HG03520 (cell line): Measurements from ENCODE around the gene ISYNA1.

Source experiments
- ATAC-seq: cut with Tn5 transposase; IDR thresholded peaks from one replicate; pipeline ENCODE4 v1.9.1; 2021; ENCODE audit warnings: mild to moderate bottlenecking, moderate library complexity; ENCODE audit not compliant: unreplicated experiment

The ISYNA1 gene

DNA sequence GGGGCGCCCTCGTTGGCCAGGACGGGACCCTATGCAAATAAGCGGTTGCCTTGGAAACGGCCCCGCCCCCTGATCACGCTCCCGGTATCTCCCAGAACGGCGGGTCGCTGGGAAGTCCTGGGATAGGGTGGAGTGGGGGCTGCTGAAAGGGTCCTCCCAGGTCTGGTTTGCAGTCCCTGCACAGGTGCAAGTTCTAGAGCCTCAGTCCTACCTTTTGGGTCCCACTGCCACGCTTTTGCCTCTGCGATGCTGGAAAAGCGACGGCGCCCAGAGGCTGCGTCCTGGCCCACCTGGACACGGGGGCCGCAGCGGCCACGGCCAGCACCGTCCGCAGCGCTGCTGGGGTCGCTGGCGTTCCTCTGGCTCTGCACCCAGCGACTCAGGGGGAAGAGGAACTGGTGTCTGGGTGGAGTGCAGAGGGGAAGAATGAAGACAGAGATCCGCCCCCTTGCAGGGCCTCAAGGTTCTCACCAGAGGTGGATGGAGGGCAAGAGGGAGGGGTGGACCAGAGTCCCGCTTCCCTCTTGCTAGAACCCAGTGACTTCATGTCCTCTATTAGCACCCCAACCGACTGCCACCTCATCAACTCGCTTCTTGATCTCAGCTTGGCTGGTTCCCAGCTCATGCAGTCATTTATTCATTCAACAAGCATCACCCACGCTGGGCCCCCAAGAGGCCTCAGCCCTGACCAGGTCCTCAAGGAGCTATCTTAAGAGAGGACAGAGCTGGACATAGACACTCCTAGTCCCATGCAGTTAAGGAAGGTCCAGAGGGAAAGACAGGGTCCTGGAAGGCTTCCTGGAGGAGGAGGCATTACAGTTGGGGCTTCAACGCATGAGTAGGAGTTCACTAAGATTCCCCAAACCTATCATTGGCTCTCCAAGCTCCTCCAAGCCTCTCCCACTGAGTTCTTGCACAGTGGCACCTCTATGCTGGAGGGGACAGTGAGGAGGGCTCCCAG is 40.4 kb downstream of the ISYNA1 start, which contains the start of gene LRRC25:
Gene LRRC25 (minus strand): TSS at position 381 of the 961 bp plus-strand sequence. CDS start 659 bp downstream, outside the sequence.
- no peak for ATAC-seq

GRCh38 chr19:18396471-18397241 is 41.3 kb downstream of the ISYNA1 start:
- ATAC-seq = no peak

- no peak for ATAC-seq
Measured at GRCh38 chr19:18393836-18394235, 44.1 kb downstream of the ISYNA1 start.

- ATAC-seq = no peak
Measured at GRCh38 chr19:18392926-18393325, 45.0 kb downstream of the ISYNA1 start.

DNA sequence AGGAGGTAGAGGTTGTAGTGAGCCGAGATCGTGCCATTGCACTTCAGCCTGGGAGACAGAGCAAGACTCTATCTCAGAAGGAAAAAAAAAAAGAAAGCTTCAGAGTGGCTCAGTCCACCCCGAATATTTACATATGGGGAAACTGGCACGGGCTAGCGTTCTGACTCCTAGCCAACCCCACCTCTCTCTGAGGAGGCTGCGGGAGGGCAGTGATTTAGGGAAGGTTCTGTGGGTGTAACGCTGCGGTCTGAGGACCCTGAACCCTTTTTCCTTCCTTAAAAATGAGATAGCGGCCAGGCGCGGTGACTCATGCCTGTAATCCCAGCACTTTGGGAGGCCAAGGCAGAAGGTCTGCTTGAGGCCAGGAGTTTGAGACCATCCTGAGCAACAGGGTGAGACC is 45.5 kb downstream of the ISYNA1 start:
- no peak for ATAC-seq

GRCh38 chr19:18391509-18392075 is 46.3 kb downstream of the ISYNA1 start:
- no peak for ATAC-seq

- no peak for ATAC-seq
Measured at GRCh38 chr19:18390065-18390907, 47.6 kb downstream of the ISYNA1 start.

DNA sequence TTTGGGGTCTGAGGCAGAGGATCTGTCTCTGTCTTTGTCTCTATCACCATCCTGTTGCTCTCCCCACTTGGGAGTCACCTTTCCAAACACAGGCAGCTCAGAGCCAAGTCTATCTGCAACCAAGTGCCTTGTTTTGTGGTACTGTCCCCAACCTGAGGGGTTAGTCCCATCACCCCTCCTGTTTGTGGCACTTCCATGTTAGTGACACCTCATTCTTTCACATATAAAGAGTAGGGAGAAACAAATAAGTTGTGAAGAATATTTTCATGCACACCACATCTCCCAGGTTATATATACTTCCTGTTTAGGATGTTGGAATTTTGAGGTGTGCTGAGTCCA is 48.2 kb downstream of the ISYNA1 start:
- ATAC-seq = no peak

GRCh38 chr19:18388960-18389725 is 48.8 kb downstream of the ISYNA1 start:
- ATAC-seq = no peak

DNA sequence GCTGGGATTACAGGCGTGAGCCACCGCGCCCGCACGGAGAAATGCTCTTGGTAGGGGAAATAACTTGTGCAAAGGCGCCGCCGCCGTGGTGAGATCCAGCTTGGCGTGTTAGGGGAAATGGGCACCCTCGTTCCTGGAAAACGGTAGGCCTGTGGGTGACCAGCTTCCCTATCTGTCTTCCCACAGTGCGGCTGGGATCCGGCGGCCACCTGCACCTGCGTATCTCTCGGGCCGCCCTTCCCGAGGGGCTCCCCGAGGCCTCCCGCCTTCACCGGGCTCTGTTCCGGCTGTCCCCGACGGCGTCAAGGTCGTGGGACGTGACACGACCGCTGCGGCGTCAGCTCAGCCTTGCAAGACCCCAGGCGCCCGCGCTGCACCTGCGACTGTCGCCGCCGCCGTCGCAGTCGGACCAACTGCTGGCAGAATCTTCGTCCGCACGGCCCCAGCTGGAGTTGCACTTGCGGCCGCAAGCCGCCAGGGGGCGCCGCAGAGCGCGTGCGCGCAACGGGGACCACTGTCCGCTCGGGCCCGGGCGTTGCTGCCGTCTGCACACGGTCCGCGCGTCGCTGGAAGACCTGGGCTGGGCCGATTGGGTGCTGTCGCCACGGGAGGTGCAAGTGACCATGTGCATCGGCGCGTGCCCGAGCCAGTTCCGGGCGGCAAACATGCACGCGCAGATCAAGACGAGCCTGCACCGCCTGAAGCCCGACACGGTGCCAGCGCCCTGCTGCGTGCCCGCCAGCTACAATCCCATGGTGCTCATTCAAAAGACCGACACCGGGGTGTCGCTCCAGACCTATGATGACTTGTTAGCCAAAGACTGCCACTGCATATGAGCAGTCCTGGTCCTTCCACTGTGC is 49.6 kb downstream of the ISYNA1 start:
- ATAC-seq = peak; percentile 60

- ATAC-seq = no peak
Measured at GRCh38 chr19:18386543-18387271, 51.2 kb downstream of the ISYNA1 start.

DNA sequence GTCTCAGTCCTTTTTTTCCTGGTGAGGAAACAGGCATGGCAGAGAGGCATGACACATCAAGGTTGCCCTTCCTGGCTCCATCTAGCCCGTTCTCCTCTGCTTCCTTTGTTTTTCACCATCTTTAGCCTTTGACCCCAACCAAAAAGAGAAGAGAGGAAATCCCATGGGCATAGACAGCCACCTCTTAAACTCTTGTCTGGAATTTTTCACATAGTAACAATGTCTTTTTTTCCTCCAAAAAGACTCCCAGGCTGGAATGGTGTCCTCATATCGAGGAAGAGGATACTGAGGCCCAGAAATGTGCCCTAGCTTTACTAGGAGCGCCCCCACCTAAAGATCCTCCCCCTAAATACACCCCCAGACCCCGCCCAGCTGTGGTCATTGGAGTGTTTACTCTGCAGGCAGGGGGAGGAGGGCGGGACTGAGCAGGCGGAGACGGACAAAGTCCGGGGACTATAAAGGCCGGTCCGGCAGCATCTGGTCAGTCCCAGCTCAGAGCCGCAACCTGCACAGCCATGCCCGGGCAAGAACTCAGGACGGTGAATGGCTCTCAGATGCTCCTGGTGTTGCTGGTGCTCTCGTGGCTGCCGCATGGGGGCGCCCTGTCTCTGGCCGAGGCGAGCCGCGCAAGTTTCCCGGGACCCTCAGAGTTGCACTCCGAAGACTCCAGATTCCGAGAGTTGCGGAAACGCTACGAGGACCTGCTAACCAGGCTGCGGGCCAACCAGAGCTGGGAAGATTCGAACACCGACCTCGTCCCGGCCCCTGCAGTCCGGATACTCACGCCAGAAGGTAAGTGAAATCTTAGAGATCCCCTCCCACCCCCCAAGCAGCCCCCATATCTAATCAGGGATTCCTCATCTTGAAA is 52.0 kb downstream of the ISYNA1 start, which contains the start of gene GDF15:
Gene GDF15 (plus strand): TSS at position 484 of the 868 bp plus-strand sequence. CDS start 32 bp downstream, at position 516.
- no peak for ATAC-seq

DNA sequence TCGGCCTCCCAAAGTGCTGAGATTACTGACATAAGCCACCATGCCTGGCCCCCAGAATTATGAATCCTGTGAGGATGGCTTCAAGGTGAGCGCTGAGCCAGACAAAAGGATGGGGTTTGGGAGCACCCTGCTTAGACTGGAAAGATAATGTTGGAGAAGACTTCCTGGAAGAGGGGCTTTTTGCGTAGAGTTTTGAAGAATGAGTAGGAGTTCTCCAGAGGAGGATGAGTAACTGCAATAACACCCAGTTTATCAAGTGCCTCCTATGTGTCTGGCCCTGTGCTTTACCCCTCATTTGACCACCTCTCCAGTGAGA is 52.6 kb downstream of the ISYNA1 start:
- no peak for ATAC-seq

DNA sequence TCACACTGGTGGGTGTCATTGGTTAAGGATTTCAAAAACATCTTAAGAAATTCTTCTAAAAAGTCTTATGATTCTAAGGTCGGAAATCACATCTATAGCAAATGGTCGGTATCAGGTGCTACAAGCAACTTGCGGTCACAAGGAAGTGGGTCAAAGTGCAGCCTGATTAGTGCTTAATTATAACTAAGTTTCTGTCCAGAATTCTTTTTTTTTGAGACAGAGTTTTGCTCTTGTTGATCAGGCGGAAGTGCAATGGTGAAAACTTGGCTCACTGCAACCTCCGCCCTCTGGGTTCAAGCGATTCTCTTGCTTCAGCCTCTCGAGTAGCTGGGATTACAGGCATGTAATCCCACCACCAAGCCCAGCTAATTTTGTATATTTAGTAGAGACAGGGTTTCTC is 53.2 kb downstream of the ISYNA1 start:
- ATAC-seq = no peak
